ENCODE results near the gene LY6G5B.

- TF ChIP-seq, protein P1, sequence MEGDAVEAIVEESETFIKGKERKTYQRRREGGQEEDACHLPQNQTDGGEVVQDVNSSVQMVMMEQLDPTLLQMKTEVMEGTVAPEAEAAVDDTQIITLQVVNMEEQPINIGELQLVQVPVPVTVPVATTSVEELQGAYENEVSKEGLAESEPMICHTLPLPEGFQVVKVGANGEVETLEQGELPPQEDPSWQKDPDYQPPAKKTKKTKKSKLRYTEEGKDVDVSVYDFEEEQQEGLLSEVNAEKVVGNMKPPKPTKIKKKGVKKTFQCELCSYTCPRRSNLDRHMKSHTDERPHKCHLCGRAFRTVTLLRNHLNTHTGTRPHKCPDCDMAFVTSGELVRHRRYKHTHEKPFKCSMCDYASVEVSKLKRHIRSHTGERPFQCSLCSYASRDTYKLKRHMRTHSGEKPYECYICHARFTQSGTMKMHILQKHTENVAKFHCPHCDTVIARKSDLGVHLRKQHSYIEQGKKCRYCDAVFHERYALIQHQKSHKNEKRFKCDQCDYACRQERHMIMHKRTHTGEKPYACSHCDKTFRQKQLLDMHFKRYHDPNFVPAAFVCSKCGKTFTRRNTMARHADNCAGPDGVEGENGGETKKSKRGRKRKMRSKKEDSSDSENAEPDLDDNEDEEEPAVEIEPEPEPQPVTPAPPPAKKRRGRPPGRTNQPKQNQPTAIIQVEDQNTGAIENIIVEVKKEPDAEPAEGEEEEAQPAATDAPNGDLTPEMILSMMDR (IDR thresholded peaks at IDR 0.05), result no peak
- no peak for TF ChIP-seq POLR2A (IDR thresholded peaks at IDR 0.05)
- peak; percentile 26 for TF ChIP-seq POLR2AphosphoS5 (IDR thresholded peaks at IDR 0.05)
- no peak for TF ChIP-seq EP300 (IDR thresholded peaks at IDR 0.05)
Measured at GRCh38 chr6:31651602-31652191, 18.1 kb upstream of the LY6G5B start.
